NT2/D1 (cell line): ENCODE results near the gene OCIAD2.

ENCODE experiments used
- DNase-seq: peaks from one replicate; pipeline ENCODE4 v3.0.0-alpha.2; 2011; ENCODE audit warnings: low read depth, low spot score
- H3K27me3 ChIP-seq: 2 replicates; pipeline ENCODE4 v1.6.0; 2011; ENCODE audit warnings: mild to moderate bottlenecking; ENCODE audit not compliant: insufficient read length, insufficient read depth
- H3K36me3 ChIP-seq: 2 replicates; pipeline ENCODE4 v1.6.1; 2011; ENCODE audit warnings: mild to moderate bottlenecking, low read length, mixed read lengths; ENCODE audit not compliant: insufficient read depth, insufficient read length
- H3K4me1 ChIP-seq: 2 replicates; pipeline ENCODE4 v1.5.1; 2011; ENCODE audit not compliant: insufficient read depth, insufficient read length
- H3K4me3 ChIP-seq: 2 replicates; pipeline ENCODE4 v1.5.1; 2011; ENCODE audit warnings: low read depth; ENCODE audit not compliant: insufficient read length
- H3K9ac ChIP-seq: 2 replicates; pipeline ENCODE4 v1.6.0; 2011; ENCODE audit warnings: low read depth; ENCODE audit not compliant: insufficient read length
- H3K9me3 ChIP-seq: 2 replicates; pipeline ENCODE4 v1.5.1; 2011; ENCODE audit warnings: mild to moderate bottlenecking, low read length; ENCODE audit not compliant: insufficient read depth
- SUZ12 ChIP-seq: IDR thresholded peaks from 2 replicates; pipeline ENCODE4 v1.6.1; 2011; ENCODE audit not compliant: insufficient read length, insufficient read depth; ENCODE audit errors: extremely low read depth
- YY1 ChIP-seq: IDR thresholded peaks from 2 replicates; pipeline ENCODE4 v1.6.1; 2011; ENCODE audit not compliant: insufficient read length, insufficient read depth
- ZNF274 ChIP-seq: IDR thresholded peaks from 2 replicates; pipeline ENCODE4 v1.6.1; 2011; ENCODE audit warnings: mild to moderate bottlenecking, low read depth, low read length

Gene OCIAD2

GRCh38 chr4:48905363-48906015, 1.1 kb downstream of the OCIAD2 start:
- TF ChIP-seq YY1 (no peak), SUZ12 (no peak), ZNF274 (no peak)
- Histone ChIP-seq H3K36me3 (peaks cover 23% of the 10 kb centered on the region), H3K9me3 (no peaks in the 10 kb centered on the region), H3K9ac (no peak overlapping the region), H3K27me3 (no peaks in the 10 kb centered on the region), H3K4me1 (peaks cover 5% of the 10 kb centered on the region), H3K4me3 (peak overlapping the region; percentile 59)
- DNase-seq: no peak

- H3K4me1 ChIP-seq: peaks cover 5% of the 10 kb centered on the region
- no peak overlapping the region for H3K4me3 ChIP-seq
- no peak for DNase-seq
- peaks cover 28% of the 10 kb centered on the region for H3K36me3 ChIP-seq
- no peak overlapping the region for H3K9ac ChIP-seq
- H3K9me3 ChIP-seq: no peaks in the 10 kb centered on the region
- H3K27me3 ChIP-seq: no peaks in the 10 kb centered on the region
- TF ChIP-seq ZNF274: no peak
Observed at GRCh38 chr4:48904541-48905142, 1.9 kb downstream of the OCIAD2 start.

GRCh38 chr4:48904101-48904500, 2.5 kb downstream of the OCIAD2 start:
- DNase-seq: no peak
- TF ChIP-seq ZNF274 (no peak), YY1 (no peak), SUZ12 (no peak)

GRCh38 chr4:48902266-48902665, 4.3 kb downstream of the OCIAD2 start:
- Histone ChIP-seq H3K4me1 (peaks cover 5% of the 10 kb centered on the region), H3K27me3 (no peaks in the 10 kb centered on the region), H3K36me3 (peaks cover 44% of the 10 kb centered on the region), H3K4me3 (no peak overlapping the region), H3K9ac (no peak overlapping the region), H3K9me3 (no peaks in the 10 kb centered on the region)
- DNase-seq: no peak
- TF ChIP-seq ZNF274 (no peak), YY1 (no peak), SUZ12 (no peak)

More at GRCh38 chr4:48904101-48904500, 2.5 kb downstream of the OCIAD2 start:
- H3K4me3 ChIP-seq: no peak overlapping the region
- H3K9ac ChIP-seq: no peak overlapping the region
- H3K4me1 ChIP-seq: peaks cover 5% of the 10 kb centered on the region
- peaks cover 33% of the 10 kb centered on the region for H3K36me3 ChIP-seq
- H3K9me3 ChIP-seq: no peaks in the 10 kb centered on the region
- no peaks in the 10 kb centered on the region for H3K27me3 ChIP-seq

DNA sequence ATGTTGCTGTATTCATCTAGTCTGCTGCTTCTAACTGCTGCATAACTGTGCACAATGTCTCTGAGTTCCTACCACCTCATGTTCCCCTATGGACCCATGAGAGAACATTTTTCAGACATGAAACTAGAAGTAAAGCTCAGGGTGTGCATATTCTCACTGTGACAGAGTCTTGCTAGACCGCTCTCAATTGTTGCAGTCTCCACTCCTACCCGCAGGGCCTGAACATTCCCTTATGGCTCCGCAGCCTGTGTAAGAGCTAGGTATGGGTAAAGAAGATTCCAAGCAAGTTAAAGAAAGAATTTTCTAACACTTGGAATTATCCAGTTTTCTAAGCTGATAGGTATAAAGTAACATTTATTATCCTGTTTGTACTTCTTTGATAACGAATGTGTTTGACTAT, 5.4 kb downstream of the OCIAD2 start:
- no peaks in the 10 kb centered on the region for H3K27me3 ChIP-seq
- peaks cover 53% of the 10 kb centered on the region for H3K36me3 ChIP-seq
- peaks cover 2% of the 10 kb centered on the region for H3K4me1 ChIP-seq
- TF ChIP-seq SUZ12: no peak
- TF ChIP-seq YY1: no peak
- TF ChIP-seq ZNF274: no peak
- H3K4me3 ChIP-seq: no peak overlapping the region
- no peak for DNase-seq
- no peak overlapping the region for H3K9ac ChIP-seq
- H3K9me3 ChIP-seq: no peaks in the 10 kb centered on the region

DNA sequence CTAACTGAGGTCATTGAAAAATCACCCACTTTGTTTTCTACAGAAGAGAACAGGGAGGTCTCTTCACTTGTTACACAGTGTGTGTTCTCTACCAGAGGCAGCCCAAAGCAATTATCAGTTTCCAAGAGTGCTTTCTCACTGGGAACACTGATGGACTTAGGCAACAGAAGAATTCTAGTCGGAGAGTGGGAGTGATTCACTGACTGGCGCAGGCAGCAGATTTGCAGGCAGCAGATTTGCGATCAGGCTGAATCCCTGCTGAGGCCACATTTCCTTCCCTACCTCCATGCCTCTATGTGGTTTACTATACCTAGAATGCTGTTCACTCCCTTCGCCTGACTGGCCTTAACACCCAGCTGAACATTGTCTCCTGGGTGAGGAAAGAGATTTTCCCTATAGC, 6.6 kb downstream of the OCIAD2 start:
- H3K36me3 ChIP-seq: peaks cover 59% of the 10 kb centered on the region
- no peak overlapping the region for H3K4me3 ChIP-seq
- H3K4me1 ChIP-seq: no peaks in the 10 kb centered on the region
- no peak overlapping the region for H3K9ac ChIP-seq
- H3K27me3 ChIP-seq: no peaks in the 10 kb centered on the region
- TF ChIP-seq YY1 (no peak), ZNF274 (no peak), SUZ12 (no peak)
- no peak for DNase-seq
- H3K9me3 ChIP-seq: no peaks in the 10 kb centered on the region

- Histone ChIP-seq H3K4me3 (no peak overlapping the region), H3K9me3 (no peaks in the 10 kb centered on the region), H3K9ac (no peak overlapping the region), H3K36me3 (peaks cover 57% of the 10 kb centered on the region), H3K27me3 (no peaks in the 10 kb centered on the region), H3K4me1 (no peaks in the 10 kb centered on the region)
- TF ChIP-seq SUZ12 (no peak), ZNF274 (no peak), YY1 (no peak)
- DNase-seq: no peak
Observed at GRCh38 chr4:48899432-48899749, 7.2 kb downstream of the OCIAD2 start.
